Activated T-helper 1 cell treated with anti-CD3 and anti-CD28 coated beads, Interleukin-12 subunit alpha, Interleukin-12 subunit beta, Interleukin-2, Interleukin-4 antibody, amounts not matched to agents 30 ng/mL and 10 ng/mL and 1 ng/mL, durations not matched to agents 14 hours and 24 hours and 36 hours (primary cell): ENCODE data around the gene MAGI1. TPM values are rescaled to one million over a fixed set of nuclear protein-coding genes. Genes with fewer than 3 reads are reported as not detected.

Experiments
- DNase-seq: peaks from one replicate; pipeline ENCODE4 v3.0.0; 2021; ENCODE audit warnings: low spot score
- H3K27ac Mint-ChIP-seq: one replicate; pipeline ENCODE4 v1.8.0; 2021; ENCODE audit warnings: mild to moderate bottlenecking, mixed read lengths
- H3K27me3 Mint-ChIP-seq: one replicate; pipeline ENCODE4 v1.8.0; 2022; ENCODE audit warnings: mild to moderate bottlenecking, moderate library complexity, mixed read lengths; ENCODE audit not compliant: insufficient read depth
- H3K36me3 Mint-ChIP-seq: one replicate; pipeline ENCODE4 v1.8.0; 2021; ENCODE audit warnings: low read depth, mixed read lengths
- H3K4me1 Mint-ChIP-seq: one replicate; pipeline ENCODE4 v1.8.0; 2021; ENCODE audit warnings: low read depth, mixed read lengths
- H3K4me3 Mint-ChIP-seq: one replicate; pipeline ENCODE4 v1.8.0; 2021; ENCODE audit warnings: mild to moderate bottlenecking, moderate library complexity, mixed read lengths
- H3K9me3 Mint-ChIP-seq: one replicate; pipeline ENCODE4 v1.8.0; 2021; ENCODE audit warnings: mixed read lengths
- intact Hi-C: fragments of 100-400 bp; cut with micrococcal nuclease; formaldehyde crosslinking; loops from one replicate; pipeline ENCODE4 v1.15.1; 2024
- total RNA-seq: library from RNA; stranded (reverse); gene quantifications from 2 replicates; pipeline ENCODE4 v1.2.3, GENCODE V29; 2022

The MAGI1 gene
- total RNA-seq, 1 donor from 2014 or later: 0.75 TPM

DNA sequence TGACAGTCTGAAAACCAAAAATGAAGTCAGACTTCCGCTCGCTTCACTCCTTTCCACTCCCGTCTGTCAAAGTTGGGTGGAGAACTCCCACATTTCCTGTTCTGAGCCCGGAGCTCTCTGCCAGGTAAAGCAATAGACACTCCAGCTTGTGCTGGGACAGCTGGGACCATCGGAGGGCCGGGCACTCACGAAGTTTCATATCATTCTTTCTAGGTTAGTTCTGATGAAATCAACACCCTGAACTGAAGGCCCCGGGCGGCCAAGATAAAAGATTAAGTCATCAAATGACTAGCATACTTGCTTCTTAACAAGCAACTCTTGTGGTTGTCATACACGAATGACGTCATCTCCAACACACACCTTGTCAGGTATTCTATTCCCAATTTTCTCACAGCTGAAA is 42.1 kb downstream of the MAGI1 start:
- DNase-seq: no peak
- Mint-ChIP-seq H3K9me3 (peaks cover 2% of the 10 kb centered on the region), H3K27me3 (peaks cover 2% of the 10 kb centered on the region), H3K4me1 (no peaks in the 10 kb centered on the region), H3K4me3 (no peak overlapping the region), H3K36me3 (no peaks in the 10 kb centered on the region), H3K27ac (no peak overlapping the region)
- intact Hi-C loops: no loop called here

DNA sequence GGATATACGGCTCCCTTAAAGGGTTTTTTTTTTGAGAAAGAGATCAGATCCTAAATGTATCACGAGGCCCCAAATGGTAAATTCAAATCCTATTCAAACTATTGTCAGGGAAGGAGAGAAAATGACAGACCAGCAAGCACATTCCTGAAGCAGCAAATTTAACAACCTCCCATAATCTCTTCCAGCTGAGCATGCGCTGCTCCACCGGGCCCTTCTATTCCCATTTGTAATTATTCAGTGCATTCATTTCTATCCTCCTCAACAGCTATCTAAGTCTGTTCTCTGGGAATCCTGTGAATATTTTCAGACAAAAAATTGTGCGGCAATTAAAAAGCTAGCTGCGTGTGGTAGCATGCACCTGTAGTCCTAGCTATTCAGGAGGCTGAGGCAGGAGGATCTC is 43.2 kb downstream of the MAGI1 start:
- intact Hi-C loops: no loop called here
- no peak overlapping the region for H3K27ac Mint-ChIP-seq
- H3K4me1 Mint-ChIP-seq: no peaks in the 10 kb centered on the region
- peaks cover 2% of the 10 kb centered on the region for H3K9me3 Mint-ChIP-seq
- DNase-seq: no peak
- H3K36me3 Mint-ChIP-seq: no peaks in the 10 kb centered on the region
- no peak overlapping the region for H3K4me3 Mint-ChIP-seq
- H3K27me3 Mint-ChIP-seq: peaks cover 2% of the 10 kb centered on the region

GRCh38 chr3:65995030-65995429 is 43.7 kb downstream of the MAGI1 start:
- intact Hi-C loops: no loop called here
- Mint-ChIP-seq H3K27me3 (peaks cover 2% of the 10 kb centered on the region), H3K4me1 (no peaks in the 10 kb centered on the region), H3K36me3 (no peaks in the 10 kb centered on the region), H3K27ac (no peak overlapping the region), H3K9me3 (peaks cover 2% of the 10 kb centered on the region), H3K4me3 (no peak overlapping the region)
- no peak for DNase-seq

DNA sequence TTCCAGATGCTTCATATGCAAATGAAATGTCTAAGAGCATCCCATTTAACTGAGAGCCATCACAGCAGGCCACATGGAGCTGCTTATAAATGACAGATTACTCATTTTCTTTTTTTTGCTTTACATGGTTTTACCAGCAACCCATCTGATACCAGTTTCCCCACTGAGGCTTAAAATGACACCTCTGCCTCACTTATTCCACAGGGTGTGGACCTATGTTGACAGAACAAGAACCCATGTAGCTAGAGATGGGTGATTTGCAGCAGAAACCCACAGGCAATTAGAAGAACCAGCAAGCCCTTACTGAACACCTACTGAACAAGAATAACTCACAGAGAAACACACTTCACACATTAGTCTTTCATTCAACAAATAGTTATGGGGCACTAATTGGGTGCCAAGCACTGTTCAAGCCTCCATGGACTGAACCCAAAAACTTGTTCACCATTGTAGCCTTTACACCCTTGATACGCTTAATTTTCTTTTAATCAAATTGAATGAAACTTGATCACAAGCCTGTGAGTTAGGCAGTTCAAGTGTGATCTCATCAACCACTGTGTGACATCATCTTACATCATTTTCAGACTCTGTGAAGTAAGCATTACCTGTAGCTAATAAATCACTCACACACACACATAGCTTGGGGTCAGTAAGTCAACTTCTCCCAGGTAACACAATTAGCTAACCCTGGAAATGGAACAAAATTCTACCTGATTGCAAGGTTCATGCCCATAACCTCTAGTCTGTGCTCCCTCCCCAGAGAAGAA is 45.4 kb downstream of the MAGI1 start:
- no peaks in the 10 kb centered on the region for H3K36me3 Mint-ChIP-seq
- intact Hi-C loops: no loop called here
- peaks cover 2% of the 10 kb centered on the region for H3K9me3 Mint-ChIP-seq
- peaks cover 2% of the 10 kb centered on the region for H3K27me3 Mint-ChIP-seq
- H3K27ac Mint-ChIP-seq: no peak overlapping the region
- no peaks in the 10 kb centered on the region for H3K4me1 Mint-ChIP-seq
- no peak for DNase-seq
- no peak overlapping the region for H3K4me3 Mint-ChIP-seq

DNA sequence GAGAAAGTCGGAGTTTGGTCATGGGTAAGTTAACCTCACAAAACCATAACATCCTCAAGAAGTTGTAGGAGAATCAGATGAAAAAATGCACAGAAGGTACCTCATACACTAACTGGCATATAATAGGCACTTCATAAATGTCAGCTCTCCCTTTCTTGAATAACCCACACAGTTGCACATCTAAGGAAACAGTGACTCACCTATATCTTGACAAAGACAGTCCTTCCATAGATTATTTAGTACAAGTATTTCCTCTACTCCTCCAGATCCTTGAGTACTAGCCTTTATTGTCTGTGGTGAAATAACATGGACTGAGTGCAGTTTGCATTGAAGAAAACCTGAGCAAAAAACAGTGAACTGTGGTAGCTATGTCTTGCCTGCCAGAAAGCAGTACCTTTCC is 46.6 kb downstream of the MAGI1 start:
- peaks cover 2% of the 10 kb centered on the region for H3K9me3 Mint-ChIP-seq
- no peak overlapping the region for H3K4me3 Mint-ChIP-seq
- no peaks in the 10 kb centered on the region for H3K4me1 Mint-ChIP-seq
- H3K27ac Mint-ChIP-seq: no peak overlapping the region
- H3K36me3 Mint-ChIP-seq: no peaks in the 10 kb centered on the region
- H3K27me3 Mint-ChIP-seq: peaks cover 2% of the 10 kb centered on the region
- intact Hi-C loops: no loop called here
- no peak for DNase-seq

GRCh38 chr3:65988411-65989180 is 50.1 kb downstream of the MAGI1 start:
- Mint-ChIP-seq H3K36me3 (no peaks in the 10 kb centered on the region), H3K9me3 (no peaks in the 10 kb centered on the region), H3K4me1 (no peaks in the 10 kb centered on the region), H3K4me3 (no peak overlapping the region), H3K27ac (no peak overlapping the region), H3K27me3 (peaks cover 2% of the 10 kb centered on the region)
- intact Hi-C loops: loop anchor here (5.0 kb wide), 1 partner anchor 419 kb away; no protein-coding TSS in a partner anchor
- no peak for DNase-seq

- Mint-ChIP-seq H3K36me3 (no peaks in the 10 kb centered on the region), H3K27me3 (no peaks in the 10 kb centered on the region), H3K27ac (no peak overlapping the region), H3K4me1 (no peaks in the 10 kb centered on the region), H3K4me3 (no peak overlapping the region), H3K9me3 (no peaks in the 10 kb centered on the region)
- DNase-seq: no peak
- intact Hi-C loops: loop anchor here (5.0 kb wide), 1 partner anchor 421 kb away; no protein-coding TSS in a partner anchor
These were observed 52.4 kb downstream of the MAGI1 start for GRCh38 chr3:65986285-65986684.

DNA sequence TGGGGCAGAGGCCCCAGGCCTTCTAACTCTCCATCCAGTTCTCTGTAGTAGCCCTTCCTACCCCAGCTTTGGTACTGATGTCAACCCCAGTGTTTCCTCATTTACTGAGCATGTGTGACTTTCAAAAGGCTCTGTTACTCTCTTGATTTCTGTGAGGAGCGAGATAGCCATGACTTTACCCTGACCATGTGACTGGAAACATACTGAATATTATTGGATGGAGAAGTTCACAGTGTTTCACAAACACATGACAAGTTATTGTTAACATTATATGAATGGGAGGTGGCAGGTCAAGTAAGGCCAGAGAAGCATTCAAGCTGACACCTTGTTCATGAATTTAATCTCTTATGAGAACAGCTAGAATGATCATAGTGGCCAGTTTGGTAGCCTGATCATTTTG is 53.7 kb downstream of the MAGI1 start:
- no peaks in the 10 kb centered on the region for H3K4me1 Mint-ChIP-seq
- H3K27me3 Mint-ChIP-seq: no peaks in the 10 kb centered on the region
- H3K9me3 Mint-ChIP-seq: no peaks in the 10 kb centered on the region
- no peaks in the 10 kb centered on the region for H3K36me3 Mint-ChIP-seq
- intact Hi-C loops: loop anchor here (5.0 kb wide), 1 partner anchor 422 kb away; no protein-coding TSS in a partner anchor
- no peak for DNase-seq
- H3K4me3 Mint-ChIP-seq: no peak overlapping the region
- no peak overlapping the region for H3K27ac Mint-ChIP-seq

DNA sequence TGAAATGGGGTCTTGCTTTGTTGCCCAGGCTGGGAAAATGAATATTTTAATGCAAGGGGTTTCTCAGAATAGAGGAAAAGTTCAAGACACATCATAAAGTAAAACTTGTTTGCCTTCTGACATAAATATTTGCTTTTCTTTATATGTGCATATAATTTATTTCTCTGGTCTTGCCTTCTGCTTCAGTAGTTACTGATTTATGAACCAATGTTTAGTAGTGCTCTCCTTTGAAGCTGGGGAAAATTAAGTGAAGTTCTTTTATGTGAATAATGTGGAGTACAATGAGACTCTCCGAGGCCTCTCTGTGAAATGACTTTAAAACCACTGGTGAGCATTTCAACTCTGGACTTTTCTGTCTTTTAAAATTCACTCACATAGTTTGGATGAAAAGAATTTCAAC is 55.6 kb downstream of the MAGI1 start:
- Mint-ChIP-seq H3K27ac (no peak overlapping the region), H3K36me3 (no peaks in the 10 kb centered on the region), H3K9me3 (no peaks in the 10 kb centered on the region), H3K4me1 (no peaks in the 10 kb centered on the region), H3K4me3 (no peak overlapping the region), H3K27me3 (no peaks in the 10 kb centered on the region)
- no peak for DNase-seq
- intact Hi-C loops: no loop called here

DNA sequence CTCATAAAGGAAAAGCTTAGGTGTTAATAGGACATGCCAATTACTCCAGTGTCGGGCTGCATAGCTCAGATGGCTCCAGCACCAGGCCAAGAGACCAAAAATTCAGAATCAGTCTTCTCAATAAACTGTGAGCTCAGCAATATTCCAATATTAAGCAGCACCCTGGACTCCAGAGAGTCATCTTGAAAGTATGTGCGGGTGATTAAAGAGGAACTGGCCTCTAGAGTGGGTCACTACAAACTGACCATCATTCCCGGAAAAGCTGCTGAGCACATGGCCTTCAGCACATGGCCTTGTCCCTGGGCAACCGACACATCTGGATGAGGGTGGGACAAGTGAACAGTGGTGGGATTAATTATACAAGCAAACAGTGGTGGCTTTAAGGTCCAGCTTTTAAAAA is 59.0 kb downstream of the MAGI1 start:
- H3K4me3 Mint-ChIP-seq: no peak overlapping the region
- H3K9me3 Mint-ChIP-seq: peaks cover 4% of the 10 kb centered on the region
- no peak overlapping the region for H3K27ac Mint-ChIP-seq
- no peak for DNase-seq
- no peaks in the 10 kb centered on the region for H3K36me3 Mint-ChIP-seq
- H3K27me3 Mint-ChIP-seq: no peaks in the 10 kb centered on the region
- intact Hi-C loops: no loop called here
- H3K4me1 Mint-ChIP-seq: no peaks in the 10 kb centered on the region

- Mint-ChIP-seq H3K27me3 (no peaks in the 10 kb centered on the region), H3K9me3 (peaks cover 4% of the 10 kb centered on the region), H3K4me1 (no peaks in the 10 kb centered on the region), H3K4me3 (no peak overlapping the region), H3K36me3 (no peaks in the 10 kb centered on the region), H3K27ac (no peak overlapping the region)
- no peak for DNase-seq
- intact Hi-C loops: no loop called here
These were observed 59.6 kb downstream of the MAGI1 start for GRCh38 chr3:65979162-65979561.

DNA sequence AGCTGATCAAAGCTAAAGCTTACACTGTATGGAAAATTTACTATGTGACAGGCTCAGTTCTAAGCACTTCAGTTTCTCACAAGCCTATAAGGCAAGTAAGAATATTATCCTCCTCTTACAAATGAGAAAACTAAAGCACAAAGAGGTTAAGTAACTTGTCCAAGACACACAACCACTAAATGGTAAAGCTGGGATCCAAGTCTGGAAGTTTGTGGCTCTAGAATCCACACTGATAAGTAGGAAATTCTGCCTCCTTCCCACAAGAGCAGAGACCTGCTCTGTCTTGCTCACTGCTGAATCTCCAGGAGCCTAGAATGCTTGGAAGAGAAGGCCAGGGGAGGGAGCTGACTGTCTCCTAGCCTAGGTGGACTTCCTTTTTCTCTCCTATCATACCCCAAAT is 60.6 kb downstream of the MAGI1 start:
- Mint-ChIP-seq H3K9me3 (peaks cover 4% of the 10 kb centered on the region), H3K27ac (no peak overlapping the region)

DNA sequence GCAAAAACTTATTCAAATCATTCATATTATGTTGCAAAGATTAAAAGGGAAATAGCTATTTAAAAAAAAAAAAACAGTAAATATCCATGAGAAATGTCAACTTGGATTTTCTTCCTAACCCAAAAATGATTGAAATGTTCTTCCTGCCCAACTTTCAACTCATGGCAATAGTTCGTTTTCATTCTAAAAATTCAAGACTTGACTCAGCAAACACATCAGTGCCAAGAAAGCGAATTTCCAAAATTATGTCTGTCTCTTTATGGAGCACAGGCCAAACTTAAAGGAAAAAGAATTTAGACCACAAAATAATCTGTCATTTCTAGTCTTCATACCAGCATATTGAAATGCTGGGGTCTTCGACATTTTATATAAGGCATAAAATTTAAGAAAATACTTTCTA is 63.7 kb downstream of the MAGI1 start:
- Mint-ChIP-seq H3K36me3 (no peaks in the 10 kb centered on the region), H3K27me3 (peaks cover 2% of the 10 kb centered on the region), H3K9me3 (peaks cover 4% of the 10 kb centered on the region), H3K4me1 (no peaks in the 10 kb centered on the region), H3K4me3 (no peak overlapping the region), H3K27ac (no peak overlapping the region)
- intact Hi-C loops: no loop called here
- no peak for DNase-seq

More for the DNA sequence above, 60.6 kb downstream of the MAGI1 start:
- Mint-ChIP-seq H3K4me3 (no peak overlapping the region), H3K27me3 (no peaks in the 10 kb centered on the region), H3K36me3 (no peaks in the 10 kb centered on the region), H3K4me1 (no peaks in the 10 kb centered on the region)
- intact Hi-C loops: no loop called here
- DNase-seq: no peak
